Neural progenitor cell (in vitro differentiated cells): ENCODE measurements around the gene MLST8. TPM values are rescaled to one million over a fixed set of nuclear protein-coding genes. Genes with fewer than 3 reads are reported as not detected.

Experiments
- DNase-seq: peaks from one replicate; pipeline ENCODE4 v3.0.0-alpha.2; 2016; ENCODE audit warnings: low spot score
- H2AFZ ChIP-seq: fragments of 200-600 bp; sonication (generic); replicated peaks from 2 replicates; pipeline ENCODE4 v1.6.1; 2016; ENCODE audit warnings: antibody characterized with exemption
- H3F3A ChIP-seq: fragments of 200-600 bp; sonication (generic); 2 replicates; pipeline ENCODE4 v1.6.1; 2016; ENCODE audit warnings: antibody characterized with exemption, low read depth
- H3K27ac ChIP-seq: fragments of 200-600 bp; sonication (generic); 2 replicates; pipeline ENCODE4 v1.5.1; 2016; ENCODE audit warnings: mild to moderate bottlenecking
- H3K27me3 ChIP-seq: fragments of 200-600 bp; sonication (generic); 2 replicates; pipeline ENCODE4 v1.6.1; 2016; ENCODE audit warnings: mild to moderate bottlenecking, moderate library complexity
- H3K36me3 ChIP-seq: fragments of 200-600 bp; sonication (generic); 2 replicates; pipeline ENCODE4 v1.5.1; 2016
- H3K4me1 ChIP-seq: fragments of 200-600 bp; sonication (generic); 2 replicates; pipeline ENCODE4 v1.6.1; 2016; ENCODE audit warnings: mixed run types
- H3K4me2 ChIP-seq: fragments of 200-600 bp; sonication (generic); 2 replicates; pipeline ENCODE4 v1.6.1; 2016
- H3K4me3 ChIP-seq: fragments of 200-600 bp; sonication (generic); 2 replicates; pipeline ENCODE4 v1.5.1; 2016
- H3K79me2 ChIP-seq: fragments of 200-600 bp; sonication (generic); 2 replicates; pipeline ENCODE4 v1.6.1; 2016; ENCODE audit warnings: low read depth
- H3K9ac ChIP-seq: fragments of 200-600 bp; sonication (generic); 2 replicates; pipeline ENCODE4 v1.6.1; 2016
- H3K9me3 ChIP-seq: fragments of 200-600 bp; sonication (generic); 2 replicates; pipeline ENCODE4 v1.5.1; 2016; ENCODE audit warnings: low read depth
- H4K20me1 ChIP-seq: fragments of 200-600 bp; sonication (generic); 2 replicates; pipeline ENCODE4 v1.6.1; 2016; ENCODE audit warnings: low read depth
- H3K27ac Mint-ChIP-seq: 3 replicates; pipeline ENCODE4 v1.8.0; 2021; ENCODE audit warnings: mixed read lengths
- H3K27me3 Mint-ChIP-seq: 2 replicates; pipeline ENCODE4 v1.8.0; 2022; ENCODE audit warnings: low read depth, mild to moderate bottlenecking, inconsistent platforms, moderate library complexity, mixed read lengths; ENCODE audit not compliant: insufficient read depth
- H3K36me3 Mint-ChIP-seq: 3 replicates; pipeline ENCODE4 v1.8.0; 2021; ENCODE audit warnings: mixed read lengths
- H3K4me1 Mint-ChIP-seq: 3 replicates; pipeline ENCODE4 v1.8.0; 2021; ENCODE audit warnings: mixed read lengths
- H3K4me3 Mint-ChIP-seq: 3 replicates; pipeline ENCODE4 v1.8.0; 2021; ENCODE audit warnings: mild to moderate bottlenecking, moderate library complexity, mixed read lengths
- H3K9me3 Mint-ChIP-seq: 3 replicates; pipeline ENCODE4 v1.8.0; 2020; ENCODE audit warnings: mixed read lengths
- EZH2 ChIP-seq: fragments of 200-600 bp; sonication (generic); IDR thresholded peaks from 2 replicates; pipeline ENCODE4 v1.6.1; 2017; ENCODE audit warnings: antibody characterized with exemption, mild to moderate bottlenecking, moderate library complexity
- EZH2phosphoT487 ChIP-seq: fragments of 200-600 bp; sonication (generic); IDR thresholded peaks from 2 replicates; pipeline ENCODE4 v1.6.1; 2017; ENCODE audit warnings: antibody characterized with exemption
- total RNA-seq: library from RNA; depleted of rRNA; stranded (reverse); fragments of >200 nt; gene quantifications from 2 replicates; pipeline ENCODE4 v1.2.3, GENCODE V29; 2015; ENCODE audit warnings: low replicate concordance
- TF ChIP-seq, protein P1 (sequence below): fragments of 200-600 bp; sonication (generic); IDR thresholded peaks from 2 replicates; pipeline ENCODE4 v1.5.1; 2017; ENCODE audit warnings: antibody characterized with exemption, mild to moderate bottlenecking

The MLST8 gene
- total RNA-seq, 1 donor from 2014 or later, result 24.9 TPM

DNA sequence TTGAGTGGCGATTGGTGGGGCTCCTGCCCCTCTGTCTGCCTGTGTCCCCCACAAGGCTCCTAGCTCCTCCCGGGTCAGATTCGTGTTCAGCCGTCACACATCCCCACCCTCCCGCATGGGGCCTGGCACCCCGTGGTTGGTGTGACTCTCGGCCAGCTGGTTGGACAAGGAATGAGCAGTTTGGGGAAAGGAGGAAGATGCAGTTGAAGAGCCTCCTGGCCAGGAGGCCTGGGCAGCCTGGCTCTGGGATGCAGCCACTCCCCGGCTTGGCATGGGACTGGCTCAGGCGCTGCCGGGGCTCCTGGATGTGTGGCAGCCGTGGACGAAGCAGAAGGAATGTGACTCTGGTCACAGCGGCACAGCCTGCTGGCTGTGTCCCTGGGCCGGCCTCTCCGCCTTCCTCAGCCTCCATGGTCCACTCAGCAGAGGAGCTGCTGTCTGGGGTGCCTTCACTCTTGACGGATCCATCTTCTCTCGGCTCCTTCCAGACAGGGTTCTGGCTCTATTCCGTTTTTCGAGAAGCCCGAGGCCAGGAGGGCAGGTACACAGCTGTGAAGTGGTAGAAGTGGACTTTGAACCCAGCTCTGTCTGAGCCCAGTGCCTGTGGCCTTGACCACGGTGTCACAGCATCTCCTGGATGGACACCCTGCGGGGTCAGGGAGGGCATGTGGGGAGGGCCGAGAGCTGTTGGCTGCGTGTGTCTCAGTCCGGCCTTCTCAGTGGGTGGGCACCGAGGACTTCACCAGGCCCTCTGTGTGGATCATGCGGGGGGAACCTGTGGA lies 47.6 kb upstream of the MLST8 start:
- Histone ChIP-seq H3K9ac (no peak overlapping the region), H4K20me1 (peaks cover 87% of the 10 kb centered on the region), H2AFZ (no peak overlapping the region), H3K79me2 (peaks cover 91% of the 10 kb centered on the region), H3K27ac (no peak overlapping the region), H3K4me1 (peaks cover 41% of the 10 kb centered on the region), H3K4me2 (no peak overlapping the region), H3K36me3 (no peaks in the 10 kb centered on the region), H3F3A (peaks cover 32% of the 10 kb centered on the region), H3K4me3 (no peak overlapping the region), H3K27me3 (no peaks in the 10 kb centered on the region), H3K9me3 (no peaks in the 10 kb centered on the region)
- Mint-ChIP-seq H3K9me3 (no peaks in the 10 kb centered on the region), H3K4me3 (peak overlapping the region; percentile 94), H3K4me1 (peaks cover 43% of the 10 kb centered on the region), H3K36me3 (peaks cover 2% of the 10 kb centered on the region), H3K27ac (peak overlapping the region; percentile 42), H3K27me3 (peaks cover 4% of the 10 kb centered on the region)
- TF ChIP-seq, protein P1, sequence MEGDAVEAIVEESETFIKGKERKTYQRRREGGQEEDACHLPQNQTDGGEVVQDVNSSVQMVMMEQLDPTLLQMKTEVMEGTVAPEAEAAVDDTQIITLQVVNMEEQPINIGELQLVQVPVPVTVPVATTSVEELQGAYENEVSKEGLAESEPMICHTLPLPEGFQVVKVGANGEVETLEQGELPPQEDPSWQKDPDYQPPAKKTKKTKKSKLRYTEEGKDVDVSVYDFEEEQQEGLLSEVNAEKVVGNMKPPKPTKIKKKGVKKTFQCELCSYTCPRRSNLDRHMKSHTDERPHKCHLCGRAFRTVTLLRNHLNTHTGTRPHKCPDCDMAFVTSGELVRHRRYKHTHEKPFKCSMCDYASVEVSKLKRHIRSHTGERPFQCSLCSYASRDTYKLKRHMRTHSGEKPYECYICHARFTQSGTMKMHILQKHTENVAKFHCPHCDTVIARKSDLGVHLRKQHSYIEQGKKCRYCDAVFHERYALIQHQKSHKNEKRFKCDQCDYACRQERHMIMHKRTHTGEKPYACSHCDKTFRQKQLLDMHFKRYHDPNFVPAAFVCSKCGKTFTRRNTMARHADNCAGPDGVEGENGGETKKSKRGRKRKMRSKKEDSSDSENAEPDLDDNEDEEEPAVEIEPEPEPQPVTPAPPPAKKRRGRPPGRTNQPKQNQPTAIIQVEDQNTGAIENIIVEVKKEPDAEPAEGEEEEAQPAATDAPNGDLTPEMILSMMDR, result no peak
- TF ChIP-seq EZH2, result no peak
- TF ChIP-seq EZH2phosphoT487, result no peak
- DNase-seq, result no peak

GRCh38 chr16:2158262-2158638 lies 47.0 kb upstream of the MLST8 start:
- Histone ChIP-seq H3K79me2 (peaks cover 89% of the 10 kb centered on the region), H3K4me3 (no peak overlapping the region), H3K27me3 (no peaks in the 10 kb centered on the region), H3K36me3 (no peaks in the 10 kb centered on the region), H3K4me2 (no peak overlapping the region), H2AFZ (no peak overlapping the region), H3K27ac (no peak overlapping the region), H3K9ac (no peak overlapping the region), H4K20me1 (peaks cover 87% of the 10 kb centered on the region), H3F3A (peaks cover 26% of the 10 kb centered on the region), H3K9me3 (no peaks in the 10 kb centered on the region), H3K4me1 (peaks cover 35% of the 10 kb centered on the region)
- H3K9me3 Mint-ChIP-seq, result no peaks in the 10 kb centered on the region
- H3K27me3 Mint-ChIP-seq, result peaks cover 5% of the 10 kb centered on the region
- H3K27ac Mint-ChIP-seq, result no peak overlapping the region
- no peak for TF ChIP-seq EZH2phosphoT487
- no peak for TF ChIP-seq EZH2
- TF ChIP-seq, protein P1, result no peak
- DNase-seq, result no peak
- H3K4me3 Mint-ChIP-seq, result peak overlapping the region; percentile 94
- H3K36me3 Mint-ChIP-seq, result peaks cover 2% of the 10 kb centered on the region
- peaks cover 43% of the 10 kb centered on the region for H3K4me1 Mint-ChIP-seq

GRCh38 chr16:2159175-2159838 lies 45.9 kb upstream of the MLST8 start:
- Histone ChIP-seq H3K9me3 (no peaks in the 10 kb centered on the region), H3K36me3 (no peaks in the 10 kb centered on the region), H3F3A (peaks cover 18% of the 10 kb centered on the region), H2AFZ (no peak overlapping the region), H3K4me2 (no peak overlapping the region), H4K20me1 (peaks cover 76% of the 10 kb centered on the region), H3K27ac (peak overlapping the region; percentile 37), H3K27me3 (no peaks in the 10 kb centered on the region), H3K4me3 (no peak overlapping the region), H3K4me1 (peaks cover 25% of the 10 kb centered on the region), H3K9ac (peak overlapping the region; percentile 59), H3K79me2 (peaks cover 89% of the 10 kb centered on the region)
- TF ChIP-seq EZH2phosphoT487 (no peak), EZH2 (no peak)
- TF ChIP-seq, protein P1, result no peak
- Mint-ChIP-seq H3K9me3 (no peaks in the 10 kb centered on the region), H3K27ac (peak overlapping the region; percentile 85), H3K36me3 (peaks cover 2% of the 10 kb centered on the region), H3K27me3 (peaks cover 5% of the 10 kb centered on the region), H3K4me1 (peaks cover 34% of the 10 kb centered on the region), H3K4me3 (peak overlapping the region; percentile 64)
- peak; percentile 29 for DNase-seq
